ENCODE results near the gene SH2D1A.

Gene SH2D1A

GRCh38 chrX:124413244-124413643, 66.9 kb downstream of the SH2D1A start:
- no peak for TF ChIP-seq CTCF (IDR thresholded peaks at IDR 0.05; ENCODE audit: low read depth, low read length)
- DNase-seq (ENCODE audit: low read depth in 2 of 2): no peak
- H3K4me3 ChIP-seq (replicated peaks in 1 of 2; ENCODE audit: low read depth in 2 of 2, low read length in 2 of 2): no peak overlapping the region

- DNase-seq (ENCODE audit: low read depth in 2 of 2): no peak
- no peak overlapping the region for H3K4me3 ChIP-seq (replicated peaks in 1 of 2; ENCODE audit: low read depth in 2 of 2, low read length in 2 of 2)
- no peak for TF ChIP-seq CTCF (IDR thresholded peaks at IDR 0.05; ENCODE audit: low read depth, low read length)
Observed at GRCh38 chrX:124414281-124414680, 67.9 kb downstream of the SH2D1A start.

- TF ChIP-seq CTCF (IDR thresholded peaks at IDR 0.05; ENCODE audit: low read depth, low read length): no peak
- no peak overlapping the region for H3K4me3 ChIP-seq (replicated peaks in 1 of 2; ENCODE audit: low read depth in 2 of 2, low read length in 2 of 2)
- no peak for DNase-seq (ENCODE audit: low read depth in 2 of 2)
Observed at GRCh38 chrX:124415115-124415800, 68.9 kb downstream of the SH2D1A start.

GRCh38 chrX:124421898-124422655, 75.7 kb downstream of the SH2D1A start:
- no peak overlapping the region for H3K4me3 ChIP-seq (replicated peaks in 1 of 2; ENCODE audit: low read depth in 2 of 2, low read length in 2 of 2)
- no peak for TF ChIP-seq CTCF (IDR thresholded peaks at IDR 0.05; ENCODE audit: low read depth, low read length)
- no peak for DNase-seq (ENCODE audit: low read depth in 2 of 2)

Data from cardiac fibroblast (primary cell).